H9 (cell line): ENCODE data around the gene EFCC1. TPM values are rescaled to one million over a fixed set of nuclear protein-coding genes. Genes with fewer than 3 reads are reported as not detected.

Experiments
- DNase-seq: peaks from one replicate; pipeline ENCODE4 v3.0.0-alpha.2; 2017
- H2AFZ ChIP-seq: one replicate; pipeline ENCODE4 v1.6.1; 2013; ENCODE audit warnings: mild to moderate bottlenecking, low read length, control low read depth, moderate library complexity
- H2AK5ac ChIP-seq: 2 replicates; pipeline ENCODE4 v1.6.1; 2013; ENCODE audit warnings: low read length, control low read depth, mixed read lengths; ENCODE audit not compliant: insufficient read length
- H2BK120ac ChIP-seq: one replicate; pipeline ENCODE4 v1.6.1; 2013; ENCODE audit warnings: low read depth, mild to moderate bottlenecking, low read length, control low read depth, inconsistent platforms; ENCODE audit not compliant: poor library complexity, severe bottlenecking
- H2BK12ac ChIP-seq: 2 replicates; pipeline ENCODE4 v1.6.1; 2013; ENCODE audit warnings: low read length, control low read depth, mixed read lengths, low read depth; ENCODE audit not compliant: insufficient read length
- H2BK15ac ChIP-seq: 2 replicates; pipeline ENCODE4 v1.6.1; 2013; ENCODE audit warnings: low read depth, low read length, control low read depth
- H2BK20ac ChIP-seq: one replicate; pipeline ENCODE4 v1.6.1; 2013; ENCODE audit warnings: low read depth, mild to moderate bottlenecking, low read length, control low read depth, inconsistent platforms; ENCODE audit not compliant: poor library complexity, severe bottlenecking
- H2BK5ac ChIP-seq: 2 replicates; pipeline ENCODE4 v1.6.1; 2013; ENCODE audit warnings: low read length, control low read depth, mixed read lengths; ENCODE audit not compliant: insufficient read length
- H3K14ac ChIP-seq: 2 replicates; pipeline ENCODE4 v1.6.1; 2013; ENCODE audit warnings: low read length, control low read depth; ENCODE audit not compliant: insufficient read depth
- H3K18ac ChIP-seq: 2 replicates; pipeline ENCODE4 v1.6.1; 2013; ENCODE audit warnings: low read depth, mild to moderate bottlenecking, mixed read lengths, low read length, control low read depth; ENCODE audit not compliant: insufficient read length
- H3K23ac ChIP-seq: 2 replicates; pipeline ENCODE4 v1.6.1; 2013; ENCODE audit warnings: low read length, control low read depth, mixed read lengths, low read depth; ENCODE audit not compliant: insufficient read length
- H3K23me2 ChIP-seq: 2 replicates; pipeline ENCODE4 v1.6.1; 2013; ENCODE audit warnings: low read depth, mild to moderate bottlenecking, mixed read lengths, low read length, control low read depth; ENCODE audit not compliant: insufficient read length, poor library complexity, severe bottlenecking
- H3K27ac ChIP-seq: 2 replicates; pipeline ENCODE4 v1.5.1; 2013; ENCODE audit warnings: low read length, control low read depth, mixed read lengths, low read depth; ENCODE audit not compliant: insufficient read length
- H3K27me3 ChIP-seq: 2 replicates; pipeline ENCODE4 v1.6.1; 2013; ENCODE audit warnings: low read length, control low read depth, inconsistent platforms; ENCODE audit not compliant: insufficient read depth
- H3K4ac ChIP-seq: 2 replicates; pipeline ENCODE4 v1.6.1; 2013; ENCODE audit warnings: low read depth, mild to moderate bottlenecking, control low read depth, inconsistent platforms, low read length, moderate library complexity
- H3K4me1 ChIP-seq: 2 replicates; pipeline ENCODE4 v1.6.1; 2013; ENCODE audit warnings: low read length, control low read depth, inconsistent platforms; ENCODE audit not compliant: insufficient read depth
- H3K4me2 ChIP-seq: 2 replicates; pipeline ENCODE4 v1.6.1; 2013; ENCODE audit warnings: low read length, control low read depth, mixed read lengths; ENCODE audit not compliant: insufficient read length, insufficient read depth
- H3K56ac ChIP-seq: 2 replicates; pipeline ENCODE4 v1.6.1; 2013; ENCODE audit warnings: low read depth, mild to moderate bottlenecking, mixed read lengths, low read length, control low read depth; ENCODE audit not compliant: insufficient read length
- H3K79me1 ChIP-seq: 2 replicates; pipeline ENCODE4 v1.6.1; 2013; ENCODE audit warnings: low read depth, mild to moderate bottlenecking, moderate library complexity, low read length, control low read depth, inconsistent platforms; ENCODE audit not compliant: insufficient read depth, poor library complexity, severe bottlenecking
- H3K79me2 ChIP-seq: 2 replicates; pipeline ENCODE4 v1.6.1; 2013; ENCODE audit warnings: low read length, control low read depth, inconsistent platforms; ENCODE audit not compliant: insufficient read depth
- H3K9ac ChIP-seq: 2 replicates; pipeline ENCODE4 v1.6.1; 2013; ENCODE audit warnings: low read length, control low read depth, mixed read lengths; ENCODE audit not compliant: insufficient read length; ENCODE audit errors: extremely low read depth
- H3K9me3 ChIP-seq: one replicate; pipeline ENCODE4 v1.6.1; 2013; ENCODE audit warnings: low read depth, low read length, inconsistent platforms; ENCODE audit not compliant: control insufficient read depth
- H3T11ph ChIP-seq: one replicate; pipeline ENCODE4 v1.6.1; 2013; ENCODE audit warnings: mild to moderate bottlenecking, low read length, control low read depth, inconsistent platforms
- H4K20me1 ChIP-seq: one replicate; pipeline ENCODE4 v1.6.1; 2013; ENCODE audit not compliant: control insufficient read depth, insufficient read length, insufficient read depth
- H4K5ac ChIP-seq: 2 replicates; pipeline ENCODE4 v1.6.1; 2013; ENCODE audit warnings: low read depth, mild to moderate bottlenecking, mixed read lengths, low read length, control low read depth; ENCODE audit not compliant: insufficient read length
- H4K8ac ChIP-seq: replicated peaks from 2 replicates; pipeline ENCODE4 v1.6.1; 2013; ENCODE audit warnings: low read length, control low read depth, mixed read lengths, low read depth; ENCODE audit not compliant: insufficient read length
- H4K91ac ChIP-seq: 2 replicates; pipeline ENCODE4 v1.6.1; 2013; ENCODE audit warnings: low read depth, mild to moderate bottlenecking, moderate library complexity, mixed read lengths, low read length, control low read depth; ENCODE audit not compliant: insufficient read length
- H3K27ac Mint-ChIP-seq, 3 experiments: 2 replicates in 2 of 3; 3 replicates in 1 of 3; pipeline ENCODE4 v1.8.0; 2020 to 2021; ENCODE audit warnings: mixed read lengths in 3 of 3, mild to moderate bottlenecking in 1 of 3, moderate library complexity in 1 of 3
- H3K27me3 Mint-ChIP-seq: 2 replicates; pipeline ENCODE4 v1.8.0; 2021; ENCODE audit warnings: low read depth, mild to moderate bottlenecking, moderate library complexity, mixed read lengths
- H3K36me3 Mint-ChIP-seq, 3 experiments: 2 replicates in 2 of 3; 3 replicates in 1 of 3; pipeline ENCODE4 v1.8.0; 2020 to 2021; ENCODE audit warnings: low read depth in 3 of 3, mixed read lengths in 3 of 3; ENCODE audit not compliant: insufficient read depth in 1 of 3
- H3K4me1 Mint-ChIP-seq, 2 experiments: 2 replicates each; pipeline ENCODE4 v1.8.0; 2020; ENCODE audit warnings: mixed read lengths in 2 of 2
- H3K4me3 Mint-ChIP-seq, 2 experiments: 2 replicates in 1 of 2; 3 replicates in 1 of 2; pipeline ENCODE4 v1.8.0; 2020 to 2021; ENCODE audit warnings: mild to moderate bottlenecking in 2 of 2, mixed read lengths in 2 of 2, moderate library complexity in 1 of 2
- H3K9me3 Mint-ChIP-seq, 2 experiments: 2 replicates in 1 of 2; 3 replicates in 1 of 2; pipeline ENCODE4 v1.8.0; 2020; ENCODE audit warnings: mild to moderate bottlenecking in 2 of 2, mixed read lengths in 2 of 2, moderate library complexity in 1 of 2
- WGBS: extraction: QIAGEN DNeasy Blood & Tissue Kit; methylation state at CpG from one replicate; pipeline ENCODE4 v1.1.7; 2013; ENCODE audit warnings: missing lambda C conversion rate, low lambda C conversion rate, mixed read lengths; ENCODE audit not compliant: insufficient read length; ENCODE audit errors: extremely low coverage; 5-methylcytosine and 5-hydroxymethylcytosine counted together
- total RNA-seq: library from RNA; stranded (reverse); gene quantifications from 2 replicates; pipeline ENCODE4 v1.2.1, GENCODE V29; 2021
- TF ChIP-seq, protein P1 (sequence below): fragments of 200-600 bp; sonication (generic); conservative IDR thresholded peaks from 3 replicates; pipeline ENCODE4 v1.8.0; 2021; ENCODE audit warnings: antibody characterized with exemption, mild to moderate bottlenecking

EFCC1 gene
- total RNA-seq, 1 experiment from 2014 or later, result 0.09 TPM

DNA sequence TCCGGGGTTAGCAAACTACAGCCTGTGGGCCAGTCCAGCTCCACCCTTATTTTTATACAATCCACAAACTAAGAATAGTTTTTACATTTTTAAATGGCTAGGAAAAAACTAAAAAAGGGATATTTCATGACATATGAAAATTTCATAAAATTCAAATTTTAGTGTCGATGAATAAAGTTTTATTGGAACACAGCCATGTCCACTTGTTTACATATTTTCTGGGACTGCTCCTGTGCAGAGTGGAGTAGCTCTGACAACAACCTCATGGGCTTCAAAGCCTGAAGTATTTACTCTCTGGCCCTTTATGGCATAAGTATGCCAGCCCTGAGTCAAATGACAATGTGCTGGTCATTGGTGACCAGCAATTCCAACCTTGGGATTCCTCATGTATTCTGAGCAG is 17.2 kb downstream of the EFCC1 start:
- Histone ChIP-seq H3K27me3 (no peaks in the 10 kb centered on the region), H2BK15ac (no peak overlapping the region), H3K79me1 (no peaks in the 10 kb centered on the region), H4K5ac (no peak overlapping the region), H3K27ac (no peak overlapping the region), H3K4me2 (no peak overlapping the region), H3K4me1 (no peaks in the 10 kb centered on the region), H2BK120ac (no peak overlapping the region), H2AFZ (no peak overlapping the region), H3K14ac (no peak overlapping the region), H2AK5ac (no peak overlapping the region), H2BK20ac (no peak overlapping the region), H4K8ac (no peak overlapping the region), H3K18ac (no peak overlapping the region), H3K9me3 (no peaks in the 10 kb centered on the region), H4K20me1 (no peaks in the 10 kb centered on the region), H3K23me2 (no peaks in the 10 kb centered on the region), H2BK12ac (no peak overlapping the region), H3K9ac (no peak overlapping the region), H2BK5ac (no peak overlapping the region), H3K79me2 (no peaks in the 10 kb centered on the region), H3T11ph (no peak overlapping the region), H3K56ac (no peak overlapping the region), H4K91ac (no peak overlapping the region), H3K4ac (no peak overlapping the region), H3K23ac (no peak overlapping the region)
- WGBS, result no CpG with 5 or more reads among the region's 2 CpGs
- no peak for DNase-seq
- no peaks in the 10 kb centered on the region for H3K9me3 Mint-ChIP-seq
- peaks cover 2 to 15% of the 10 kb centered on the region in 2 experiments for H3K4me1 Mint-ChIP-seq
- no peaks in the 10 kb centered on the region for H3K36me3 Mint-ChIP-seq
- peaks cover 19% of the 10 kb centered on the region for H3K27me3 Mint-ChIP-seq
- H3K4me3 Mint-ChIP-seq, result no peak overlapping the region
- H3K27ac Mint-ChIP-seq, result no peak overlapping the region
- TF ChIP-seq, protein P1, sequence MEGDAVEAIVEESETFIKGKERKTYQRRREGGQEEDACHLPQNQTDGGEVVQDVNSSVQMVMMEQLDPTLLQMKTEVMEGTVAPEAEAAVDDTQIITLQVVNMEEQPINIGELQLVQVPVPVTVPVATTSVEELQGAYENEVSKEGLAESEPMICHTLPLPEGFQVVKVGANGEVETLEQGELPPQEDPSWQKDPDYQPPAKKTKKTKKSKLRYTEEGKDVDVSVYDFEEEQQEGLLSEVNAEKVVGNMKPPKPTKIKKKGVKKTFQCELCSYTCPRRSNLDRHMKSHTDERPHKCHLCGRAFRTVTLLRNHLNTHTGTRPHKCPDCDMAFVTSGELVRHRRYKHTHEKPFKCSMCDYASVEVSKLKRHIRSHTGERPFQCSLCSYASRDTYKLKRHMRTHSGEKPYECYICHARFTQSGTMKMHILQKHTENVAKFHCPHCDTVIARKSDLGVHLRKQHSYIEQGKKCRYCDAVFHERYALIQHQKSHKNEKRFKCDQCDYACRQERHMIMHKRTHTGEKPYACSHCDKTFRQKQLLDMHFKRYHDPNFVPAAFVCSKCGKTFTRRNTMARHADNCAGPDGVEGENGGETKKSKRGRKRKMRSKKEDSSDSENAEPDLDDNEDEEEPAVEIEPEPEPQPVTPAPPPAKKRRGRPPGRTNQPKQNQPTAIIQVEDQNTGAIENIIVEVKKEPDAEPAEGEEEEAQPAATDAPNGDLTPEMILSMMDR, result no peak
